Muscle of leg (tissue), 11 donors: ENCODE results near the gene GLRX2. TPM values are rescaled to one million over a fixed set of nuclear protein-coding genes. Genes with fewer than 3 reads are reported as not detected.

ENCODE experiments used
- DNase-seq: peaks from one replicate; pipeline ENCODE4 v3.0.0; 2013
- H3K27ac ChIP-seq: one replicate; pipeline ENCODE4 v1.5.1; 2013; ENCODE audit warnings: mild to moderate bottlenecking, low read length, control low read depth
- H3K27me3 ChIP-seq: one replicate; pipeline ENCODE4 v1.6.1; 2013; ENCODE audit warnings: low read length; ENCODE audit not compliant: control insufficient read depth, insufficient read depth
- H3K36me3 ChIP-seq: one replicate; pipeline ENCODE4 v1.6.1; 2013; ENCODE audit warnings: low read length; ENCODE audit not compliant: control insufficient read depth, insufficient read depth
- H3K4me1 ChIP-seq: one replicate; pipeline ENCODE4 v1.6.1; 2013; ENCODE audit warnings: low read length; ENCODE audit not compliant: control insufficient read depth, insufficient read depth
- H3K4me3 ChIP-seq: one replicate; pipeline ENCODE4 v1.5.1; 2013; ENCODE audit warnings: low read length, control low read depth
- H3K9me3 ChIP-seq: replicated peaks from 2 replicates; pipeline ENCODE4 v1.6.1; 2013; ENCODE audit warnings: low read depth, low read length; ENCODE audit not compliant: control insufficient read depth
- WGBS: methylation state at CpG from one replicate; pipeline ENCODE4 v1.1.5; 2013; ENCODE audit warnings: missing lambda C conversion rate; ENCODE audit not compliant: insufficient coverage; 5-methylcytosine and 5-hydroxymethylcytosine counted together
- polyA plus RNA-seq, 8 donors: library from polyadenylated mRNA; unstranded; fragments of 120-200 nt; gene quantifications; one replicate each; pipeline versions ENCODE4 v1.2.1 to v1.2.3, GENCODE V29; 2013; ENCODE audit warnings: inconsistent platforms in 1 of 8, low replicate concordance in 1 of 8; ENCODE audit not compliant: insufficient read length in 8 of 8, insufficient read depth in 1 of 8
- total RNA-seq: library from RNA; stranded (reverse); fragments of 120-200 nt; gene quantifications from one replicate; pipeline ENCODE4 v1.2.4, GENCODE V29; 2013

The GLRX2 gene
- total and polyA plus RNA-seq, 9 donors = 11.8 to 18.4 (median 14.1) TPM

DNA sequence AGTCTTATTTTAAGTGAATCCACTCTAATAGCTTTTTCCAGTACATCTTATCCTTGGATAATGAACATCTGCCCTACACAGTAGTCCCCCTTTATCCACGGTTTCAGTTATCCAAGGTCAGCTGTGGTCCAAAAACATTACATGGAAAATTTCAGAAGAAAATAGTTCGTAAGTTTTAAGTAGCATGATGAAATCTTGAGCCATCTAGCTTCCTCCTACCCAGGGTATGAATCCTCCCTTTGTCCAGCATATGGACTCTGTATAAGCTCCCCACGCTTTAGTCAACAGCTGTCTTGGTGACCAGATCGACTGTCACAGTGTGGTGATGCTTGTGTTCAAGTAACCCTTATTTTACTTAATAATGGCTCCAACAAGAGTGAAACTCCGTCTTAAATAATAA lies 2.6 kb downstream of the GLRX2 start:
- WGBS = no CpG with 5 or more reads among the region's 5 CpGs
- no peaks in the 10 kb centered on the region for H3K9me3 ChIP-seq
- no peaks in the 10 kb centered on the region for H3K27me3 ChIP-seq
- H3K4me3 ChIP-seq = no peak overlapping the region
- peaks cover 11% of the 10 kb centered on the region for H3K36me3 ChIP-seq
- peaks cover 8% of the 10 kb centered on the region for H3K4me1 ChIP-seq
- H3K27ac ChIP-seq = no peak overlapping the region
- peak; percentile 19 for DNase-seq

DNA sequence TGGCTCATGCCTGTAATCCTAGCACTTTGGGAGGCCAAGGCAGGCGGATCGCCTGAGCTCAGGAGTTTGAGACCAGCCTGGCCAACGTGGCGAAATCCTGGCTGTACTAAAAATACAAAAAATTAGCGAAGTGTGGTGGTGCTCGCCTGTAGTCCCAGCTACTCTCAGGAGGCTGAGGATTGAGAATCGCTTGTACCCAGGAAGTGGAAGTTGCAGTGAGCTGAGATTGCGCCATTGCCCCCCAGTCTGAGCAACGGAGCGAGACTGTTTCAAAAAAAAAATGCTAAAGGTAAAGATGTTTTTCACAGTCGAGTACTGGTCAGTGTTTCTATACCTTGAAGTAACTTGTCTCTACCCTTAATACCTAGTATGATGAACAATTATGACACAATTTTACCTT lies 11.1 kb downstream of the GLRX2 start:
- H3K36me3 ChIP-seq = peaks cover 8% of the 10 kb centered on the region
- no peaks in the 10 kb centered on the region for H3K27me3 ChIP-seq
- 88% methylated on average over 7 of the region's 11 CpGs for WGBS
- H3K4me1 ChIP-seq = no peaks in the 10 kb centered on the region
- no peaks in the 10 kb centered on the region for H3K9me3 ChIP-seq
- H3K4me3 ChIP-seq = no peak overlapping the region
- H3K27ac ChIP-seq = no peak overlapping the region
- no peak for DNase-seq

DNA sequence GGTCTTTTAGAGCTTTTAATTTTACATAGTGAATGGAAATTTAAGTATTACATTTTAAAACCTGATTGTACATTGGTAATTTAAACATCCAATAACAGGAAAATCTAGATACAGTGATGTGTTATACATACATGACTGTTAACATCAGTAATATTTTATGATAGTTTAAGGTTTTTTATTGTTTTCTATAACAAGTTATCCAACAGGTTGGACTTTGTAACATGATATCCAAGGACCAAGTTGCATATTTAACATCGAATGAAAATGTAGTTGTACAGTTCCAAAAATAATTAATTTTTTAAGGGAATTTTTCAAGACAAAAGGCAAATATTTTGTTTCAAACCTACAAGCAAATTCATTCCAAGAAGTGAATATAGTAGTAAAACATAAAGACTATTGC lies 14.3 kb downstream of the GLRX2 start:
- H3K4me3 ChIP-seq = no peak overlapping the region

GRCh38 chr1:193087893-193088292 lies 17.3 kb downstream of the GLRX2 start:
- no peaks in the 10 kb centered on the region for H3K27me3 ChIP-seq
- DNase-seq = no peak
- H3K9me3 ChIP-seq = no peaks in the 10 kb centered on the region
- no peak overlapping the region for H3K4me3 ChIP-seq
- H3K27ac ChIP-seq = no peak overlapping the region
- no peaks in the 10 kb centered on the region for H3K4me1 ChIP-seq
- 100% methylated on average over 1 of the region's 3 CpGs for WGBS
- H3K36me3 ChIP-seq = peaks cover 8% of the 10 kb centered on the region

More for the DNA sequence above, 14.3 kb downstream of the GLRX2 start:
- Histone ChIP-seq H3K9me3 (no peaks in the 10 kb centered on the region), H3K36me3 (peaks cover 6% of the 10 kb centered on the region), H3K27ac (no peak overlapping the region), H3K4me1 (no peaks in the 10 kb centered on the region), H3K27me3 (no peaks in the 10 kb centered on the region)
- WGBS = no CpG with 5 or more reads among the region's 1 CpG
- no peak for DNase-seq

DNA sequence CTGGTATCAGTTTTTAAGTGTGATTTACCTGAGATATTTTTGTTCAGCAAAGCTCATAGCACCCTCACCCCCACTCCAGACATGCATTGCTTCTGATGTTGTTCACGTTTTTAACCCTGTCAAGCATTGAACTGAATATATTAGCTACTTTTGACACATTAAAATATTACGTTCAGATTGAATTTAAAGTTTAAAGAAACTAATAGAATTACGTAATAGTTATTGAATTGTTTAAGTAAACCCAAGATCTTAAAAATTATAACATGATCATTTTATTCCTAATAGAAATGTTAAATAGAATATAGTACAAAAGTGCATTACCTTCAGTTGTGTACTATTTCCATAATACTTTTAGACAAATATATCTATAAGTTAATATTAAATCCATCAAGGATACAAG lies 18.9 kb downstream of the GLRX2 start:
- WGBS = no CpG with 5 or more reads among the region's 3 CpGs
- H3K9me3 ChIP-seq = no peaks in the 10 kb centered on the region
- peaks cover 13% of the 10 kb centered on the region for H3K36me3 ChIP-seq
- H3K4me1 ChIP-seq = no peaks in the 10 kb centered on the region
- H3K27me3 ChIP-seq = no peaks in the 10 kb centered on the region
- H3K4me3 ChIP-seq = no peak overlapping the region
- no peak overlapping the region for H3K27ac ChIP-seq
- no peak for DNase-seq

DNA sequence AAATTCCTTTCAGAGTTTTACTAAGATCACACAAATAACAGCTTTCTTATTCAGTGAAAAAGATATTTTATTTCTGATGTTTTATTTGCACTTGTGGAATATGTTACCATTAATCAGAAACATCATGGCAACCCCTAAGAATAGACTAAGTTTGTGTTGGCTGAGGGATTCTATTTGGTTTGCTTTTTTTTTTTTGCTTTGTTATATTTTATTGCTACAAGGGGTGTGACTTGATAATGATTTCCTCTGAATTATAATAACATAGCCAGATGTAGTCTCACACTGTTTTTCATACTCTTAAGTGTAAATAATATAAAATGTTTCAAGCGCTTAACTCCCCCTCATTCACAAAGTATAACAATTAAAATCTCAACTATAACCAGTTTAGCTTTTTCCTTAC lies 20.0 kb downstream of the GLRX2 start:
- Histone ChIP-seq H3K9me3 (no peaks in the 10 kb centered on the region), H3K4me3 (no peak overlapping the region), H3K4me1 (no peaks in the 10 kb centered on the region), H3K27me3 (no peaks in the 10 kb centered on the region), H3K27ac (no peak overlapping the region), H3K36me3 (peaks cover 13% of the 10 kb centered on the region)
- DNase-seq = no peak
- no CpG with 5 or more reads among the region's 1 CpG for WGBS

- DNase-seq = no peak
- Histone ChIP-seq H3K9me3 (peaks cover 2% of the 10 kb centered on the region), H3K36me3 (peaks cover 20% of the 10 kb centered on the region), H3K4me1 (no peaks in the 10 kb centered on the region), H3K27ac (no peak overlapping the region), H3K4me3 (no peak overlapping the region), H3K27me3 (no peaks in the 10 kb centered on the region)
- WGBS = 95% methylated on average over 4 of the region's 6 CpGs
These were observed 21.7 kb downstream of the GLRX2 start for GRCh38 chr1:193083365-193084088.

GRCh38 chr1:193079187-193079586 lies 26.0 kb downstream of the GLRX2 start:
- H3K36me3 ChIP-seq = peaks cover 24% of the 10 kb centered on the region

GRCh38 chr1:193077991-193078390 lies 27.2 kb downstream of the GLRX2 start:
- Histone ChIP-seq H3K27ac (no peak overlapping the region), H3K36me3 (peaks cover 22% of the 10 kb centered on the region), H3K27me3 (no peaks in the 10 kb centered on the region), H3K4me3 (no peak overlapping the region), H3K4me1 (no peaks in the 10 kb centered on the region), H3K9me3 (peaks cover 3% of the 10 kb centered on the region)
- DNase-seq = no peak

More at GRCh38 chr1:193079187-193079586, 26.0 kb downstream of the GLRX2 start:
- Histone ChIP-seq H3K9me3 (peaks cover 3% of the 10 kb centered on the region), H3K27ac (no peak overlapping the region), H3K4me3 (no peak overlapping the region), H3K27me3 (no peaks in the 10 kb centered on the region), H3K4me1 (no peaks in the 10 kb centered on the region)
- DNase-seq = no peak
- WGBS = no CpG with 5 or more reads among the region's 3 CpGs

- WGBS = 90% methylated on average over 2 of the region's 5 CpGs
These were observed 34.3 kb downstream of the GLRX2 start for GRCh38 chr1:193070942-193071341.

GRCh38 chr1:193070386-193070753 lies 34.8 kb downstream of the GLRX2 start:
- WGBS = no CpG with 5 or more reads among the region's 2 CpGs
- DNase-seq = peak; percentile 8
- H3K4me3 ChIP-seq = no peak overlapping the region
- H3K27ac ChIP-seq = no peak overlapping the region
- no peaks in the 10 kb centered on the region for H3K4me1 ChIP-seq
- no peaks in the 10 kb centered on the region for H3K9me3 ChIP-seq
- H3K27me3 ChIP-seq = no peaks in the 10 kb centered on the region
- peaks cover 9% of the 10 kb centered on the region for H3K36me3 ChIP-seq

More at GRCh38 chr1:193070942-193071341, 34.3 kb downstream of the GLRX2 start:
- Histone ChIP-seq H3K4me3 (no peak overlapping the region), H3K27me3 (no peaks in the 10 kb centered on the region), H3K36me3 (peaks cover 9% of the 10 kb centered on the region), H3K9me3 (no peaks in the 10 kb centered on the region), H3K4me1 (no peaks in the 10 kb centered on the region), H3K27ac (no peak overlapping the region)
- DNase-seq = no peak
